SK-N-SH treated with all-trans-retinoic acid at 6 μM for 48 hours (cell line): ENCODE results near the gene SLC30A2.

Source experiments
- ATAC-seq: fragments of 200-7000 bp; cut with Tn5 transposase; 3 replicates; pipeline ENCODE4 v1.9.1; 2020; ENCODE audit warnings: mild to moderate bottlenecking, moderate library complexity
- ARNTL ChIP-seq: fragments of 450-650 bp; formaldehyde crosslinking; IDR thresholded peaks from 2 replicates; pipeline ENCODE4 v1.5.0; 2020; ENCODE audit warnings: low read depth, mild to moderate bottlenecking, moderate library complexity, borderline replicate concordance
- CSDC2 ChIP-seq: fragments of 250-450 bp; sonication (Bioruptor Pico); IDR thresholded peaks from 2 replicates; pipeline ENCODE4 v1.5.0; 2020; ENCODE audit warnings: mild to moderate bottlenecking, moderate library complexity
- CSRNP3 ChIP-seq: fragments of 250-450 bp; sonication (Bioruptor Pico); IDR thresholded peaks from 2 replicates; pipeline ENCODE4 v1.5.1; 2021; ENCODE audit warnings: mild to moderate bottlenecking, moderate library complexity
- ESRRG ChIP-seq: fragments of 250-450 bp; sonication (Bioruptor Pico); IDR thresholded peaks from 2 replicates; pipeline ENCODE4 v1.6.1; 2021; ENCODE audit warnings: mild to moderate bottlenecking
- GLIS3 ChIP-seq: fragments of 250-450 bp; sonication (Bioruptor Pico); IDR thresholded peaks from 2 replicates; pipeline ENCODE4 v1.5.0; 2020; ENCODE audit warnings: mild to moderate bottlenecking, moderate library complexity
- OSR1 ChIP-seq: fragments of 250-450 bp; sonication (Bioruptor Pico); IDR thresholded peaks from 2 replicates; pipeline ENCODE4 v1.8.0; 2022; ENCODE audit warnings: moderate library complexity, mild to moderate bottlenecking, inconsistent platforms
- RARB ChIP-seq: fragments of 250-450 bp; sonication (Bioruptor Pico); IDR thresholded peaks from 2 replicates; pipeline ENCODE4 v1.8.0; 2021; ENCODE audit warnings: mild to moderate bottlenecking, moderate library complexity
- TOX ChIP-seq: fragments of 250-450 bp; sonication (Bioruptor Pico); IDR thresholded peaks from 2 replicates; pipeline ENCODE4 v1.8.0; 2021; ENCODE audit warnings: mild to moderate bottlenecking, moderate library complexity, borderline replicate concordance
- TSHZ2 ChIP-seq: fragments of 250-450 bp; sonication (Bioruptor Pico); IDR thresholded peaks from 2 replicates; pipeline ENCODE4 v1.5.0; 2020; ENCODE audit warnings: mild to moderate bottlenecking, moderate library complexity
- ZC3H10 ChIP-seq: fragments of 250-450 bp; sonication (Bioruptor Pico); IDR thresholded peaks from 2 replicates; pipeline ENCODE4 v1.5.1; 2021; ENCODE audit warnings: mild to moderate bottlenecking, moderate library complexity
- ZFP3 ChIP-seq: fragments of 250-450 bp; sonication (Bioruptor Pico); IDR thresholded peaks from 2 replicates; pipeline ENCODE4 v1.5.0; 2020; ENCODE audit warnings: mild to moderate bottlenecking, moderate library complexity
- ZFP30 ChIP-seq: fragments of 450-650 bp; formaldehyde crosslinking; IDR thresholded peaks from 2 replicates; pipeline ENCODE4 v1.5.0; 2022; ENCODE audit warnings: mild to moderate bottlenecking, moderate library complexity
- ZNF565 ChIP-seq: fragments of 450-650 bp; formaldehyde crosslinking; conservative IDR thresholded peaks from 2 replicates; pipeline ENCODE4 v1.5.0; 2020; ENCODE audit warnings: low read depth, mild to moderate bottlenecking, moderate library complexity
- ZNF70 ChIP-seq: fragments of 450-650 bp; formaldehyde crosslinking; IDR thresholded peaks from 2 replicates; pipeline ENCODE4 v1.5.0; 2020; ENCODE audit warnings: mild to moderate bottlenecking, moderate library complexity
- ZNF8 ChIP-seq: fragments of 450-650 bp; formaldehyde crosslinking; IDR thresholded peaks from 2 replicates; pipeline ENCODE4 v1.5.0; 2020; ENCODE audit warnings: mild to moderate bottlenecking, moderate library complexity
- TF ChIP-seq, protein P1 (sequence below): fragments of 250-450 bp; sonication (Bioruptor Pico); IDR thresholded peaks from 2 replicates; pipeline ENCODE4 v1.5.1; 2020; ENCODE audit warnings: low read depth, mild to moderate bottlenecking, moderate library complexity
- TF ChIP-seq, protein P2 (sequence below): fragments of 250-450 bp; sonication (Bioruptor Pico); IDR thresholded peaks from 2 replicates; pipeline ENCODE4 v1.8.0; 2021; ENCODE audit warnings: low read depth, mild to moderate bottlenecking, moderate library complexity, borderline replicate concordance

Gene SLC30A2

DNA sequence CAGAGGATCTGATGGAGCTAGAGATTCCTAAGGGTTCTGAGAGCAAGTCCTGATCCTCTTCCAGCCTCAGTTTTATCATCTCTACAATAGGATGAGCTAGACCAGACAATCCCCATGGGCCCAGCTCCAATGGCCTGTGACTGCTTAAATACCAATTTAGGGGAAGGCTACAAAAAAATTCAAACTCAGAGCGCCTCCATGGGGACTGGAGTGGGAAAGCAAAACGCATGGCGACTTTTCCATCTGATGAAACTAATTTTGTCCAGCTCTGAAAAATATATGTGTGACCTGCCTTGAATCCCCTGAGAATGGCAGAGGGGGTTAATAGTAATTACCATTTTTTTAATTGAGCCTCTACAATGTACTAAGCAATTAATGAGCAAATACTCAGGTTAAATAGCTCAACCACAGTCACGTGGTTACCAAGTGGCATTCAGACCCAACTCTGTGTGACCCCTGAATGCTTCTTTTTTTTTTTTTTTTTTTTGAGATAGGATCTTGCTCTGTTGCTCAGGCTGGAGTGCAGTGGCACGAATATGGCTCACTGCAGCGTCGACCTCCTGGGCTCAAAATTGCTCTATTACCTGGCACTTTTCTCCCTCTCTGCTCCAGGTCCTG lies 15.9 kb downstream of the SLC30A2 start:
- TF ChIP-seq CSDC2 (CRISPR knock-in tag) = no peak
- no peak for TF ChIP-seq TOX (CRISPR knock-in tag)
- TF ChIP-seq, protein P1, sequence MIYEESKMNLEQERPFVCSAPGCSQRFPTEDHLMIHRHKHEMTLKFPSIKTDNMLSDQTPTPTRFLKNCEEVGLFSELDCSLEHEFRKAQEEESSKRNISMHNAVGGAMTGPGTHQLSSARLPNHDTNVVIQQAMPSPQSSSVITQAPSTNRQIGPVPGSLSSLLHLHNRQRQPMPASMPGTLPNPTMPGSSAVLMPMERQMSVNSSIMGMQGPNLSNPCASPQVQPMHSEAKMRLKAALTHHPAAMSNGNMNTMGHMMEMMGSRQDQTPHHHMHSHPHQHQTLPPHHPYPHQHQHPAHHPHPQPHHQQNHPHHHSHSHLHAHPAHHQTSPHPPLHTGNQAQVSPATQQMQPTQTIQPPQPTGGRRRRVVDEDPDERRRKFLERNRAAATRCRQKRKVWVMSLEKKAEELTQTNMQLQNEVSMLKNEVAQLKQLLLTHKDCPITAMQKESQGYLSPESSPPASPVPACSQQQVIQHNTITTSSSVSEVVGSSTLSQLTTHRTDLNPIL (CRISPR knock-in tag) = no peak
- no peak for ATAC-seq

GRCh38 chr1:26029054-26029863 lies 16.7 kb downstream of the SLC30A2 start:
- TF ChIP-seq ARNTL = no peak
- no peak for ATAC-seq

GRCh38 chr1:26028490-26028980 lies 17.4 kb downstream of the SLC30A2 start:
- ATAC-seq = no peak
- TF ChIP-seq RARB (CRISPR knock-in tag) = no peak
- no peak for TF ChIP-seq CSRNP3
- no peak for TF ChIP-seq TSHZ2 (CRISPR knock-in tag)

DNA sequence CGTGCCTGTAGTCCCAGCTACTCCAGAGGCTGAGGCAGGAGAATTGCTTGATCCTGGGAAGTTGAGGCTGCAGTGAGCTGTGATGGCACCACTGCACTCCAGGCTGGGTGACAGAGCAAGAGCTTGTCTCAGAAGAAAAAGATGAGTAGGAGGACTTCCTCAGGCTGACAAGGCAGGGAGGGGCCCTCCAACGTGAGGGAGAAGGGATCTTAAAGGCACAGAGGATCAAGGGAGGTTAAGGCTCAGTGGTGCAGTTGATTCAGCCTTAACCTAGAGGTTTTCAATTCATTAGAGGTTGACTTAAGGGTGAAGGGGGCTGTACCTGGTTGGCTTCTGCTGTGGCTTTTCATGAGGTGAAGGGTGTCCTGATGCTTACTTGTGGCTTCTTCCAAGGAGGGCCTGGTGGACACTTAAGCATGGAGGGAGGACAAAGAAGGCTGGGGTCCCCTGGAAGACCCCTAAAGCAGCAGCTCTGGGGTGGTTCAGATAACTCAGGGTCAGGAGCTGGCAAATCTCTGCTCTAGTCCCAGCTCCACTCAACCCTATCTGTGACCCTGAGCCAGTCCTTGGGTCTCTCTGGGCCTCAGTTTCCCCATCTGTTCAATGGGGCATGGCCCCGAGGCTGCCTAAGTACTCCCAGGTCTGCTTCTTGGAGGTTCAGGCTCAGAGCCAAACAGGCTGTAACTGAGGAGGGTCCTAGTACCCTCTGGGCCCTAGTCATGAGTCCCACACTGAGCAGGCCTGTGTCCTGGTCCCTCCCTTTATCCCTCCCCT lies 18.0 kb downstream of the SLC30A2 start:
- no peak for ATAC-seq
- TF ChIP-seq ZNF565 = no peak
- no peak for TF ChIP-seq ESRRG (CRISPR knock-in tag)
- TF ChIP-seq, protein P2, sequence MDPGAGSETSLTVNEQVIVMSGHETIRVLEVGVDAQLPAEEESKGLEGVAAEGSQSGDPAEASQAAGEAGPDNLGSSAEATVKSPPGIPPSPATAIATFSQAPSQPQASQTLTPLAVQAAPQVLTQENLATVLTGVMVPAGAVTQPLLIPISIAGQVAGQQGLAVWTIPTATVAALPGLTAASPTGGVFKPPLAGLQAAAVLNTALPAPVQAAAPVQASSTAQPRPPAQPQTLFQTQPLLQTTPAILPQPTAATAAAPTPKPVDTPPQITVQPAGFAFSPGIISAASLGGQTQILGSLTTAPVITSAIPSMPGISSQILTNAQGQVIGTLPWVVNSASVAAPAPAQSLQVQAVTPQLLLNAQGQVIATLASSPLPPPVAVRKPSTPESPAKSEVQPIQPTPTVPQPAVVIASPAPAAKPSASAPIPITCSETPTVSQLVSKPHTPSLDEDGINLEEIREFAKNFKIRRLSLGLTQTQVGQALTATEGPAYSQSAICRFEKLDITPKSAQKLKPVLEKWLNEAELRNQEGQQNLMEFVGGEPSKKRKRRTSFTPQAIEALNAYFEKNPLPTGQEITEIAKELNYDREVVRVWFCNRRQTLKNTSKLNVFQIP (CRISPR knock-in tag) = no peak
- no peak for TF ChIP-seq GLIS3 (CRISPR knock-in tag)
- TF ChIP-seq CSRNP3 = no peak
- TF ChIP-seq ZNF8 (CRISPR knock-in tag) = no peak
- no peak for TF ChIP-seq ZFP3 (CRISPR knock-in tag)
- TF ChIP-seq CSDC2 (CRISPR knock-in tag) = no peak
- TF ChIP-seq ZFP30 = no peak
- TF ChIP-seq ZC3H10 (CRISPR knock-in tag) = no peak
- TF ChIP-seq ZNF70 (CRISPR knock-in tag) = no peak
- no peak for TF ChIP-seq OSR1 (CRISPR knock-in tag)
- no peak for TF ChIP-seq TOX (CRISPR knock-in tag)
- no peak for TF ChIP-seq TSHZ2 (CRISPR knock-in tag)
- TF ChIP-seq, all 23 proteins: peak for 0
